ENCODE data around the gene SUCLG2.

The SUCLG2 gene

DNA sequence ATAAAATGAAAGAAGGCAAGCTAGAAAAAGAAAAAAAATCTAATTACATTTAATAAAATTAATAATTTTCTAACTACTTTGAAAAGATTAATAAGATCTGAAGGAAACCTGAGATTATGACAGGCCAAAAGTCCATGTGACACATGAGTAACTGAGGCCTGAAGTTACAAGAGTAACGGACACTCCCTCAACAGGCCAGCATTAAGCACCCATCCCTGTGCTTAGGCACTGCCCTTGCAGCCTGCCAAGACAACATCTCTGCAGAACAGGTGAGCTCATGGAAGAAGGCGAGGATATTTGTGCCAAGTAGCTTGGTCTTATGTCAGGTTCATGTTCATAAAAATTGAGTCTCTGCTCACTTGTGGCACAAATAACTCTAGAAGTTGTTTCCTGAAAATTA is 31.8 kb downstream of the SUCLG2 start:
- H3K9me2 ChIP-seq (replicated peaks; ENCODE audit: control insufficient read depth, low read length) = no peaks in the 10 kb centered on the region
- H3K4me3 ChIP-seq (ENCODE audit: low read length) = no peak overlapping the region
- H3K27ac ChIP-seq (ENCODE audit: low read depth, low read length) = no peak overlapping the region
- peaks cover 67% of the 10 kb centered on the region for H3K36me3 ChIP-seq (ENCODE audit: control insufficient read depth, low read length)
- H3K4me1 ChIP-seq (ENCODE audit: control insufficient read depth, low read length) = peaks cover 21% of the 10 kb centered on the region
- no peaks in the 10 kb centered on the region for H3K27me3 ChIP-seq (ENCODE audit: control insufficient read depth, low read length)
- TF ChIP-seq EZH2phosphoT487 (IDR thresholded peaks at IDR 0.05; ENCODE audit: borderline replicate concordance, low read length) = no peak
- TF ChIP-seq, protein P1, sequence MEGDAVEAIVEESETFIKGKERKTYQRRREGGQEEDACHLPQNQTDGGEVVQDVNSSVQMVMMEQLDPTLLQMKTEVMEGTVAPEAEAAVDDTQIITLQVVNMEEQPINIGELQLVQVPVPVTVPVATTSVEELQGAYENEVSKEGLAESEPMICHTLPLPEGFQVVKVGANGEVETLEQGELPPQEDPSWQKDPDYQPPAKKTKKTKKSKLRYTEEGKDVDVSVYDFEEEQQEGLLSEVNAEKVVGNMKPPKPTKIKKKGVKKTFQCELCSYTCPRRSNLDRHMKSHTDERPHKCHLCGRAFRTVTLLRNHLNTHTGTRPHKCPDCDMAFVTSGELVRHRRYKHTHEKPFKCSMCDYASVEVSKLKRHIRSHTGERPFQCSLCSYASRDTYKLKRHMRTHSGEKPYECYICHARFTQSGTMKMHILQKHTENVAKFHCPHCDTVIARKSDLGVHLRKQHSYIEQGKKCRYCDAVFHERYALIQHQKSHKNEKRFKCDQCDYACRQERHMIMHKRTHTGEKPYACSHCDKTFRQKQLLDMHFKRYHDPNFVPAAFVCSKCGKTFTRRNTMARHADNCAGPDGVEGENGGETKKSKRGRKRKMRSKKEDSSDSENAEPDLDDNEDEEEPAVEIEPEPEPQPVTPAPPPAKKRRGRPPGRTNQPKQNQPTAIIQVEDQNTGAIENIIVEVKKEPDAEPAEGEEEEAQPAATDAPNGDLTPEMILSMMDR (IDR thresholded peaks at IDR 0.05; ENCODE audit: low read depth, low read length, poor library complexity, severe bottlenecking) = no peak
- H3K79me2 ChIP-seq (ENCODE audit: control insufficient read depth, low read length) = peaks cover 38% of the 10 kb centered on the region
- H3F3A ChIP-seq (ENCODE audit: control insufficient read depth, insufficient read depth) = no peaks in the 10 kb centered on the region
- no peak overlapping the region for H3K4me2 ChIP-seq (ENCODE audit: low read length)
- no peaks in the 10 kb centered on the region for H4K20me1 ChIP-seq (ENCODE audit: control insufficient read depth, insufficient read depth, low read depth, low read length)
- H3K9me3 ChIP-seq (ENCODE audit: control insufficient read depth, insufficient read depth, low read length) = peaks cover 13% of the 10 kb centered on the region; the same call in 1 of the 2 replicates

DNA sequence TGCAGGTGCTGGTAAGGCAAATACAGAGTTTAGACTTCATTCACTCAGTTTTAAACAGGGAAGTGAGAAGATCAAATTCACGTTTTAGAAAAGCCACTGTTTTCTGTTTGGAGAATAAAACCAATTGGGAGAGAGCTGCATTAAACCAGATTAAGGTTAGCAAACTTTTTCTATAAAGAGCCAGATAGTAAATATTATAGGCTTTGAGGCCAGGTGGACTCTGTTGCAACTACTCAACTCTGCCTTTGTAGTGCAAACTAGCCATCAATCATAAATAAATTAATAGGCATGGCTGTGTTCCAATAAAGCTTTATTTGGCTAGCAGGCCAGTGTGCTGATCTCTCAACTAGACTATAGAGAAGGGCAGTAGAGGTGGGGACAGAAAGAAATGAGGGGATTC is 33.5 kb downstream of the SUCLG2 start:
- no peaks in the 10 kb centered on the region for H3K27me3 ChIP-seq (ENCODE audit: control insufficient read depth, low read length)
- no peaks in the 10 kb centered on the region for H3K9me2 ChIP-seq (replicated peaks; ENCODE audit: control insufficient read depth, low read length)
- TF ChIP-seq, protein P1 (IDR thresholded peaks at IDR 0.05; ENCODE audit: low read depth, low read length, poor library complexity, severe bottlenecking) = no peak
- no peak for TF ChIP-seq EZH2phosphoT487 (IDR thresholded peaks at IDR 0.05; ENCODE audit: borderline replicate concordance, low read length)
- no peaks in the 10 kb centered on the region for H3F3A ChIP-seq (ENCODE audit: control insufficient read depth, insufficient read depth)
- H3K4me2 ChIP-seq (ENCODE audit: low read length) = no peak overlapping the region
- H4K20me1 ChIP-seq (ENCODE audit: control insufficient read depth, insufficient read depth, low read depth, low read length) = no peaks in the 10 kb centered on the region
- H3K27ac ChIP-seq (ENCODE audit: low read depth, low read length) = no peak overlapping the region
- H3K4me3 ChIP-seq (ENCODE audit: low read length) = no peak overlapping the region
- peaks cover 74% of the 10 kb centered on the region for H3K36me3 ChIP-seq (ENCODE audit: control insufficient read depth, low read length)
- H3K79me2 ChIP-seq (ENCODE audit: control insufficient read depth, low read length) = peaks cover 28% of the 10 kb centered on the region
- peaks cover 29% of the 10 kb centered on the region for H3K4me1 ChIP-seq (ENCODE audit: control insufficient read depth, low read length)
- H3K9me3 ChIP-seq (ENCODE audit: control insufficient read depth, insufficient read depth, low read length) = peaks cover 13% of the 10 kb centered on the region; the same call in 1 of the 2 replicates

- no peak overlapping the region for H3K4me3 ChIP-seq (ENCODE audit: low read length)
- peaks cover 20% of the 10 kb centered on the region for H3K79me2 ChIP-seq (ENCODE audit: control insufficient read depth, low read length)
- no peaks in the 10 kb centered on the region for H3K9me2 ChIP-seq (replicated peaks; ENCODE audit: control insufficient read depth, low read length)
- H3K27me3 ChIP-seq (ENCODE audit: control insufficient read depth, low read length) = no peaks in the 10 kb centered on the region
- no peak overlapping the region for H3K4me2 ChIP-seq (ENCODE audit: low read length)
- H3F3A ChIP-seq (ENCODE audit: control insufficient read depth, insufficient read depth) = no peaks in the 10 kb centered on the region
- peaks cover 71% of the 10 kb centered on the region for H3K36me3 ChIP-seq (ENCODE audit: control insufficient read depth, low read length)
- peaks cover 13% of the 10 kb centered on the region; the same call in 1 of the 2 replicates for H3K9me3 ChIP-seq (ENCODE audit: control insufficient read depth, insufficient read depth, low read length)
- TF ChIP-seq, protein P1 (IDR thresholded peaks at IDR 0.05; ENCODE audit: low read depth, low read length, poor library complexity, severe bottlenecking) = no peak
- no peak for TF ChIP-seq EZH2phosphoT487 (IDR thresholded peaks at IDR 0.05; ENCODE audit: borderline replicate concordance, low read length)
- H3K27ac ChIP-seq (ENCODE audit: low read depth, low read length) = no peak overlapping the region
- H4K20me1 ChIP-seq (ENCODE audit: control insufficient read depth, insufficient read depth, low read depth, low read length) = no peaks in the 10 kb centered on the region
- H3K4me1 ChIP-seq (ENCODE audit: control insufficient read depth, low read length) = peaks cover 26% of the 10 kb centered on the region
These were observed 34.4 kb downstream of the SUCLG2 start for GRCh38 chr3:67619991-67620390.

Data from DOHH2 (cell line).